Body of pancreas (tissue), 4 donors: ENCODE results near the gene TMEM221. TPM values are rescaled to one million over a fixed set of nuclear protein-coding genes. Genes with fewer than 3 reads are reported as not detected.

ENCODE experiments used
- ATAC-seq: fragments of 150-250 bp; one replicate; pipeline ENCODE4 v1.9.1; 2016
- DNase-seq, 4 donors: peaks; one replicate each; pipeline ENCODE4 v3.0.0-alpha.2; 2019
- H3K27ac ChIP-seq, 4 donors: fragments of 200-600 bp; sonication (generic); 1 replicate in 3 of 4; 2 replicates in 1 of 4; pipeline versions ENCODE4 v1.5.1 to v1.6.1; 2016 to 2019; ENCODE audit warnings: mild to moderate bottlenecking in 1 of 4, mixed read lengths in 1 of 4, moderate library complexity in 1 of 4
- H3K27me3 ChIP-seq, 2 donors: fragments of 200-600 bp; sonication (generic); one replicate each; pipeline ENCODE4 v1.6.0; 2016; ENCODE audit warnings: mild to moderate bottlenecking in 1 of 2
- H3K36me3 ChIP-seq, 2 donors: fragments of 200-600 bp; sonication (generic); replicated peaks in 1 of 2; 2 replicates each; pipeline ENCODE4 v1.5.1; 2016; ENCODE audit warnings: low read depth in 2 of 2; ENCODE audit not compliant: insufficient read depth in 1 of 2
- H3K4me1 ChIP-seq: fragments of 200-600 bp; sonication (generic); one replicate; pipeline ENCODE4 v1.6.0; 2016
- H3K4me3 ChIP-seq, 2 donors: fragments of 200-600 bp; sonication (generic); 1 replicate in 1 of 2; 2 replicates in 1 of 2; pipeline ENCODE4 v1.5.1; 2016 to 2019
- H3K9me3 ChIP-seq, 3 donors: fragments of 200-600 bp; sonication (generic); 1 replicate in 2 of 3; 2 replicates in 1 of 3; pipeline ENCODE4 v1.5.1; 2016
- POLR2A ChIP-seq, 3 donors: fragments of 450-650 bp; IDR thresholded peaks; one replicate each; pipeline ENCODE4 v1.6.1; 2016; ENCODE audit warnings: antibody characterized with exemption in 3 of 3, mild to moderate bottlenecking in 2 of 3
- WGBS, 2 donors: methylation state at CpG; one replicate each; pipeline ENCODE4 v1.1.5; 2017; 5-methylcytosine and 5-hydroxymethylcytosine counted together
- intact Hi-C: fragments of 100-400 bp; cut with DNase I; formaldehyde crosslinking; loops from one replicate; pipeline ENCODE4 v1.15.1; 2023
- total RNA-seq, 2 donors: library from RNA; depleted of rRNA; stranded (reverse); fragments of >200 nt; gene quantifications; one replicate each; pipeline ENCODE4 v1.1.0, GENCODE V29; 2016
- TF ChIP-seq, protein P1 (sequence below), 7 experiments: fragments of 450-650 bp in 4 of 7; fragments of 200-600 bp in 3 of 7; sonication (generic) in 3 of 7; IDR thresholded peaks; one replicate each; pipeline ENCODE4 v1.5.1; 2016 to 2019; ENCODE audit warnings: antibody characterized with exemption in 7 of 7

TMEM221 gene
- total RNA-seq, 2 donors from 2014 or later: 0.52 TPM; not detected in 1

DNA sequence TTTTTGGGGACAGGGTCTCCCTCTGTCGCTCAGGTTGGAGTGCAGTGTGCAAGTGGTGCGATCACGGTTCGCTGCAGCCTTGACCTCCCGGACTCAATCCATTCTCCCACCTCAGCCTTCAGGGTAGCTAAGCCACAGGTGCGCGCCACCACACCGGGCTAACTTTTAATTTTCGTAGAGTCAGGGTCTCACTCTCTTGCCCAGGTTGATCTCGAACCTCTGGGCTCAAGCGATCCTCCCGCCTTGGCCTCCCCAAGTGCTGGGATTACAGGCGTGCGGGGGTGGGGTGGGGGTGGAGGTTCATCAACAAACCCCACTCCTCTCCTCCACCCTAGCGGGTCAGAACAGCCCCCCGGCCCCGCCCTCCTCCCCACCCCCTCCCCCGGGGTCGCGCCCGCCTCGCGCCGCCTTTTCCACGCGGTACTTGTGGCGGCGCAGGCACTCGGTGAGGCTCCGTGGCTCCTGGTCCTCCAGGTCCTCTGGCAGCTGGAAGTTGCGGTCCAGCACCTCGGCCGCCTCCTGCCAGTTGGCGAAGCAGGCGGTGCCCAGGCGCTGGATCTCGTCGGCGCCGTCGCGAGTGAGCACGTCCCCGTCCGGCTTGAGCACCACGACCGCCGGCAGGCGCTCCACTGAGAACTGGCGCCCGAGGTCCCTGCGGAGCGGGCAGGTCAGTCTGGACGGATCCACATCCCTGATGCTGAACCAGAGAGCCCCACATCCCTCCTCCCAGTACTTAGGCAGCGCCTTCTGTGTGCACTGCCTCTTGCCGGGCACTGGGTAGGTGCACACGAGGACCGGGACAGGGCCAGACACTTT, 7.0 kb upstream of the TMEM221 start:
- TF ChIP-seq POLR2A (IDR thresholded peaks at IDR 0.05): no peak
- TF ChIP-seq, protein P1, sequence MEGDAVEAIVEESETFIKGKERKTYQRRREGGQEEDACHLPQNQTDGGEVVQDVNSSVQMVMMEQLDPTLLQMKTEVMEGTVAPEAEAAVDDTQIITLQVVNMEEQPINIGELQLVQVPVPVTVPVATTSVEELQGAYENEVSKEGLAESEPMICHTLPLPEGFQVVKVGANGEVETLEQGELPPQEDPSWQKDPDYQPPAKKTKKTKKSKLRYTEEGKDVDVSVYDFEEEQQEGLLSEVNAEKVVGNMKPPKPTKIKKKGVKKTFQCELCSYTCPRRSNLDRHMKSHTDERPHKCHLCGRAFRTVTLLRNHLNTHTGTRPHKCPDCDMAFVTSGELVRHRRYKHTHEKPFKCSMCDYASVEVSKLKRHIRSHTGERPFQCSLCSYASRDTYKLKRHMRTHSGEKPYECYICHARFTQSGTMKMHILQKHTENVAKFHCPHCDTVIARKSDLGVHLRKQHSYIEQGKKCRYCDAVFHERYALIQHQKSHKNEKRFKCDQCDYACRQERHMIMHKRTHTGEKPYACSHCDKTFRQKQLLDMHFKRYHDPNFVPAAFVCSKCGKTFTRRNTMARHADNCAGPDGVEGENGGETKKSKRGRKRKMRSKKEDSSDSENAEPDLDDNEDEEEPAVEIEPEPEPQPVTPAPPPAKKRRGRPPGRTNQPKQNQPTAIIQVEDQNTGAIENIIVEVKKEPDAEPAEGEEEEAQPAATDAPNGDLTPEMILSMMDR (IDR thresholded peaks at IDR 0.05): no peak
- Histone ChIP-seq H3K27ac (no peak overlapping the region), H3K27me3 (peaks cover 0 to 25% of the 10 kb centered on the region in 2 donors), H3K4me3 (no peak overlapping the region), H3K9me3 (no peaks in the 10 kb centered on the region), H3K36me3 (no peaks in the 10 kb centered on the region), H3K4me1 (peaks cover 10% of the 10 kb centered on the region)
- peak; percentile 15 for ATAC-seq
- WGBS, 2 donors: 13 to 28% methylated on average over 19 to 56 of the region's 58 CpGs
- intact Hi-C loops: no loop called here
- peak in 1 of 4 donors; percentile 33 for DNase-seq

DNA sequence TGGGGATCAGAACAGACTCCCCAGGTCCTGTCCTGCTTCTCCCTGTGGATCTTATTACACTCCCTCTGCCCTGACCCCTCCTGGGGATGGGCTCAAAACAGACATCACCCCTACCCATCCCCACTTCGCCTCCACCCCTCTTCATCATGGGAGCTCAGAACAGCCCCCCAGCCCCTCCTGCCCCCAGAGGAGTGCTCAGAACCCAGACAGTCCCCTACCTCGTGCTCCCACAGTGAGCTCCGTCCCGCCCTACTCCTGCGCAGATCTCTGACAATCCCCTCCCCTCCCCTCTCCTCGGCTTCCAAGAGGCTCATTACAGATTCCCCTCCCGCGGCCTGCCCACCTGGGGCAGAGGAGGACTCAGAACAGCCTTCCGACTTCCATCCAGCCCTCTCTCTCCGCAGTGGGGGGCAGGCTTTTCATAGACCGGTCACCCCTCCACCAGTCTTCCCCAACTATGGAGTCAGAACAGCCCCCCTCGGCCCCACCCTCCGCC, 6.2 kb upstream of the TMEM221 start:
- no peak for DNase-seq
- H3K4me3 ChIP-seq: no peak overlapping the region
- H3K27ac ChIP-seq: no peak overlapping the region
- peaks cover 0 to 25% of the 10 kb centered on the region in 2 donors for H3K27me3 ChIP-seq
- TF ChIP-seq, protein P1 (IDR thresholded peaks at IDR 0.05): no peak
- TF ChIP-seq POLR2A (IDR thresholded peaks at IDR 0.05): no peak
- intact Hi-C loops: no loop called here
- peaks cover 10% of the 10 kb centered on the region for H3K4me1 ChIP-seq
- WGBS, 2 donors: 8 to 11% methylated on average over 11 to 12 of the region's 13 CpGs
- H3K36me3 ChIP-seq: no peaks in the 10 kb centered on the region
- ATAC-seq: no peak
- no peaks in the 10 kb centered on the region for H3K9me3 ChIP-seq

DNA sequence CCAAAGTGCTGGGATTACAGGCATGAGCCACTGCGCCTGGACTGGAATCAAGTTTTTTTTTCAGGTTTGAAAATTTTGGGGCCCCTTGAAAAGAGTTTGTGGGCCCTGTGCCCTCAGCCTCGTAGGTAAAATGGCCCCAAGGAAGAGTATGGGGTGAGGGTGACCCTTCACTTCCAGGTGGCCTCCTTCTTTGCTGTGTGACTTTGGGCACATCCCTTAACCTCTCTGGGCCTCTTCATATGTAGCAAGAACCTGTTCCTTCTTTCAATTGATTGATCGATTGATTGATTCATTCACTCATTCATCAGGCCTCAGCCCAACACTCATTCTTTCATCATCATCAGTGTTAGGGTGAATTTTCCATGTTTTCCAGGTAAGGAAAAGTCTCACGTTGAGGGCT, 3.4 kb upstream of the TMEM221 start:
- 66 to 74% methylated on average over 4 of the region's 4 CpGs for WGBS, 2 donors
- ATAC-seq: no peak
- DNase-seq: no peak

DNA sequence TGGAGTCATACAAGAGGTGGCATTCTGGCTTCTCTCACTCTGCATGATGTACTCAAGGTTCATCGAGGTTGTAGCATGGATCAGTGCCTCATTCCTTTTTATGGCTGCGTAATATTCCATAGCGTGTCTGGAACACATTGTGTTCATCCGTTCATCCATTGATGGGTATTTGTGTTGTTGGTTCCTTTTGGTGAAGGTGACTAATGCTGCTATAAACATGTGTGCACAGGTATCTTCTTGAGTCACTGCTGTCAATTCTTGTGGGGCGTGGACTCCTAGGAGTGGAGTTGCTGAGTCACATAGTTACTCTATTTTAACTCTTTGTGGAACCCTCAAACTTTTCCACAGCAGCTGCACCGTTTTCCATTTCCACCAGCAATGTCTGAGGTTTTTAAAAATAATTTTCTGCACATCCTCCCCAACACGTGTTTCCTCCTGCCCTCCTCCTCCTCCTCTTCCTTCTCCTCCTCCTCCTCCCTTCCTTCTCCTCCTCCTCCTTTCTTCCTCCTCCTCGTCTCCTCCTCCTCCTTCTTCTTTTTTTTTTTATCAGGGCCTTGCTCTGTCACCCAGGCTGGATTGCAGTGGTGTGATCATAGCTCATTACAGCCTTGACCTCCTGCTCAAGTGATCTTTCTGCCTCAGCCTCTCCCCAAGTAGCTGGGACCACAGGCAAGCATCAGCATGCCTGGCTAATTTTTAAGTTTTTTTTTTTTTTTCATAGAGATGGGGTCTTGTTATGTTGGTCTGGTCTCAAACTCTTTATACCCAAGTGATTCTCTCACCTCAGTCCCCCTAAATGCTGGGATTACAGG, 2.0 kb upstream of the TMEM221 start:
- peaks cover 0 to 8% of the 10 kb centered on the region in 2 donors for H3K27me3 ChIP-seq
- H3K36me3 ChIP-seq: no peaks in the 10 kb centered on the region
- DNase-seq: no peak
- ATAC-seq: no peak
- H3K4me1 ChIP-seq: peaks cover 6% of the 10 kb centered on the region
- no peaks in the 10 kb centered on the region for H3K9me3 ChIP-seq
- no peak overlapping the region for H3K4me3 ChIP-seq
- intact Hi-C loops: no loop called here
- WGBS, 2 donors: 60 to 63% methylated on average over 8 of the region's 8 CpGs
- H3K27ac ChIP-seq: no peak overlapping the region
- TF ChIP-seq, protein P1 (IDR thresholded peaks at IDR 0.05): no peak
- no peak for TF ChIP-seq POLR2A (IDR thresholded peaks at IDR 0.05)

More for the DNA sequence above, 3.4 kb upstream of the TMEM221 start:
- TF ChIP-seq POLR2A (IDR thresholded peaks at IDR 0.05): no peak
- TF ChIP-seq, protein P1 (IDR thresholded peaks at IDR 0.05): no peak
- H3K4me1 ChIP-seq: peaks cover 10% of the 10 kb centered on the region
- H3K36me3 ChIP-seq: no peaks in the 10 kb centered on the region
- H3K4me3 ChIP-seq: no peak overlapping the region
- intact Hi-C loops: no loop called here
- H3K27ac ChIP-seq: no peak overlapping the region
- no peaks in the 10 kb centered on the region for H3K9me3 ChIP-seq
- H3K27me3 ChIP-seq: peaks cover 0 to 16% of the 10 kb centered on the region in 2 donors
